ENCODE results near the gene IMMP2L. TPM values are rescaled to one million over a fixed set of nuclear protein-coding genes. Genes with fewer than 3 reads are reported as not detected.
A peak's percentile ranks its signal among the peaks of the same experiment; 100 is the strongest.
"Not testable (repeated sequence)": the region's sequence is repeated elsewhere in the genome, so short reads cannot be mapped to it uniquely, and the experiment has no call there.

IMMP2L gene
- total and polyA plus RNA-seq, 2 experiments from 2014 or later = 10.1 to 10.4 TPM

GRCh38 chr7:111508387-111508786, 53.9 kb downstream of the IMMP2L start:
- TF ChIP-seq EZH2 (IDR thresholded peaks at IDR 0.05; ENCODE audit: insufficient read depth, poor library complexity, severe bottlenecking) = no peak
- H3K4me3 ChIP-seq = no peak overlapping the region
- whole genome bisulfite sequencing, 2 experiments (ENCODE audit: low coverage in 1 of 2, low lambda C conversion rate in 2 of 2, missing lambda C conversion rate in 2 of 2) = 92 to 95% methylated on average over 4 of the region's 4 CpGs

GRCh38 chr7:111505422-111505821, 56.9 kb downstream of the IMMP2L start:
- H2AFZ ChIP-seq; H3K4me1 ChIP-seq (ENCODE audit: insufficient read depth); H3K9me3 ChIP-seq (ENCODE audit: low read depth); H3K36me3 ChIP-seq (ENCODE audit: low read depth); H3F3A ChIP-seq (ENCODE audit: insufficient read depth); H3K4me2 ChIP-seq (ENCODE audit: unreplicated experiment); in situ Hi-C loops (cut with MboI); H3K9me2 ChIP-seq (ENCODE audit: insufficient read depth); H3K4me3 ChIP-seq; H3K79me2 ChIP-seq (ENCODE audit: insufficient read depth); DNase-seq; H3K9ac ChIP-seq; H3K27ac ChIP-seq; H4K20me1 ChIP-seq (ENCODE audit: insufficient read depth); H3K27me3 ChIP-seq (replicated peaks; ENCODE audit: insufficient read depth): not testable (repeated sequence)

More at GRCh38 chr7:111508387-111508786, 53.9 kb downstream of the IMMP2L start:
- Histone ChIP-seq H3K4me2 (ENCODE audit: unreplicated experiment) (no peak overlapping the region), H3F3A (ENCODE audit: insufficient read depth) (no peaks in the 10 kb centered on the region), H2AFZ (no peak overlapping the region), H3K4me1 (ENCODE audit: insufficient read depth) (no peaks in the 10 kb centered on the region), H3K27me3 (replicated peaks; ENCODE audit: insufficient read depth) (no peaks in the 10 kb centered on the region), H4K20me1 (ENCODE audit: insufficient read depth) (no peaks in the 10 kb centered on the region), H3K36me3 (ENCODE audit: low read depth) (no peaks in the 10 kb centered on the region), H3K9me2 (ENCODE audit: insufficient read depth) (no peaks in the 10 kb centered on the region), H3K27ac (no peak overlapping the region), H3K9ac (no peak overlapping the region), H3K79me2 (ENCODE audit: insufficient read depth) (no peaks in the 10 kb centered on the region), H3K9me3 (ENCODE audit: low read depth) (no peaks in the 10 kb centered on the region)
- no peak for DNase-seq
- in situ Hi-C loops (cut with MboI) = no loop called here

- H4K20me1 ChIP-seq (ENCODE audit: insufficient read depth); H3K9me3 ChIP-seq (ENCODE audit: low read depth); H3K4me2 ChIP-seq (ENCODE audit: unreplicated experiment); H2AFZ ChIP-seq; H3K27ac ChIP-seq; H3K36me3 ChIP-seq (ENCODE audit: low read depth); H3K4me3 ChIP-seq; in situ Hi-C loops (cut with MboI); H3F3A ChIP-seq (ENCODE audit: insufficient read depth); DNase-seq; H3K4me1 ChIP-seq (ENCODE audit: insufficient read depth); H3K9me2 ChIP-seq (ENCODE audit: insufficient read depth); H3K9ac ChIP-seq; H3K27me3 ChIP-seq (replicated peaks; ENCODE audit: insufficient read depth); H3K79me2 ChIP-seq (ENCODE audit: insufficient read depth): not testable (repeated sequence)
- 80 to 83% methylated on average over 2 of the region's 2 CpGs for WGBS, 2 experiments (ENCODE audit: low coverage in 1 of 2, low lambda C conversion rate in 2 of 2, missing lambda C conversion rate in 2 of 2)
Measured at GRCh38 chr7:111501799-111502198, 60.5 kb downstream of the IMMP2L start.

GRCh38 chr7:111499027-111499426, 63.3 kb downstream of the IMMP2L start:
- WGBS, 2 experiments (ENCODE audit: low coverage in 1 of 2, low lambda C conversion rate in 2 of 2, missing lambda C conversion rate in 2 of 2) = 17 to 21% methylated on average over 3 of the region's 3 CpGs
- H3K27ac ChIP-seq = no peak overlapping the region
- in situ Hi-C loops (cut with MboI) = no loop called here
- H3K36me3 ChIP-seq (ENCODE audit: low read depth) = no peaks in the 10 kb centered on the region
- H3K9ac ChIP-seq = no peak overlapping the region
- H3K4me2 ChIP-seq (ENCODE audit: unreplicated experiment) = peak overlapping the region; percentile 30
- TF ChIP-seq EZH2phosphoT487 (IDR thresholded peaks at IDR 0.05; ENCODE audit: insufficient read depth, low read depth) (no peak), EZH2 (IDR thresholded peaks at IDR 0.05; ENCODE audit: insufficient read depth, poor library complexity, severe bottlenecking) (no peak)
- H3F3A ChIP-seq (ENCODE audit: insufficient read depth) = no peaks in the 10 kb centered on the region
- peaks cover 9% of the 10 kb centered on the region for H3K4me1 ChIP-seq (ENCODE audit: insufficient read depth)
- no peak overlapping the region for H3K4me3 ChIP-seq
- H2AFZ ChIP-seq = no peak overlapping the region
- DNase-seq = peak; percentile 58
- H3K79me2 ChIP-seq (ENCODE audit: insufficient read depth) = no peaks in the 10 kb centered on the region
- no peaks in the 10 kb centered on the region for H4K20me1 ChIP-seq (ENCODE audit: insufficient read depth)
- H3K9me2 ChIP-seq (ENCODE audit: insufficient read depth) = no peaks in the 10 kb centered on the region
- H3K9me3 ChIP-seq (ENCODE audit: low read depth) = no peaks in the 10 kb centered on the region
- H3K27me3 ChIP-seq (replicated peaks; ENCODE audit: insufficient read depth) = no peaks in the 10 kb centered on the region

- Histone ChIP-seq H3K9ac (no peak overlapping the region), H3K4me3 (no peak overlapping the region), H3K9me3 (ENCODE audit: low read depth) (no peaks in the 10 kb centered on the region), H3K36me3 (ENCODE audit: low read depth) (no peaks in the 10 kb centered on the region), H3F3A (ENCODE audit: insufficient read depth) (no peaks in the 10 kb centered on the region), H3K4me1 (ENCODE audit: insufficient read depth) (peaks cover 9% of the 10 kb centered on the region), H3K79me2 (ENCODE audit: insufficient read depth) (no peaks in the 10 kb centered on the region), H4K20me1 (ENCODE audit: insufficient read depth) (no peaks in the 10 kb centered on the region), H3K27me3 (replicated peaks; ENCODE audit: insufficient read depth) (no peaks in the 10 kb centered on the region), H3K9me2 (ENCODE audit: insufficient read depth) (no peaks in the 10 kb centered on the region), H2AFZ (no peak overlapping the region), H3K4me2 (ENCODE audit: unreplicated experiment) (peak overlapping the region; percentile 30), H3K27ac (no peak overlapping the region)
- in situ Hi-C loops (cut with MboI) = no loop called here
- TF ChIP-seq EZH2phosphoT487 (IDR thresholded peaks at IDR 0.05; ENCODE audit: insufficient read depth, low read depth) = no peak
- TF ChIP-seq EZH2 (IDR thresholded peaks at IDR 0.05; ENCODE audit: insufficient read depth, poor library complexity, severe bottlenecking) = no peak
- no peak for DNase-seq
- WGBS, 2 experiments (ENCODE audit: low coverage in 1 of 2, low lambda C conversion rate in 2 of 2, missing lambda C conversion rate in 2 of 2) = 95 to 98% methylated on average over 2 of the region's 2 CpGs
Measured at GRCh38 chr7:111498391-111499007, 63.8 kb downstream of the IMMP2L start.

Data from GM23248 (cell line).